ENCODE data around the gene NRG3.

Gene NRG3

GRCh38 chr10:81898518-81898917 is 23.5 kb downstream of the NRG3 start:
- no peak overlapping the region for H3K4me3 ChIP-seq (ENCODE audit: low read depth, low read length)
- in situ Hi-C loops (cut with HindIII; ENCODE audit: low sequenced_read_pairs) = no loop called here
- no peak for TF ChIP-seq CTCF (IDR thresholded peaks at IDR 0.05; ENCODE audit: low read depth, low read length)
- no peak for DNase-seq (ENCODE audit: low read depth, low spot score)

- no peak for TF ChIP-seq CTCF (IDR thresholded peaks at IDR 0.05; ENCODE audit: low read depth, low read length)
- no peak for DNase-seq (ENCODE audit: low read depth, low spot score)
- in situ Hi-C loops (cut with HindIII; ENCODE audit: low sequenced_read_pairs) = no loop called here
- H3K4me3 ChIP-seq (ENCODE audit: low read depth, low read length) = no peak overlapping the region
Measured at GRCh38 chr10:81900989-81901388, 26.0 kb downstream of the NRG3 start.

- no peak overlapping the region for H3K4me3 ChIP-seq (ENCODE audit: low read depth, low read length)
- no peak for TF ChIP-seq CTCF (IDR thresholded peaks at IDR 0.05; ENCODE audit: low read depth, low read length)
- in situ Hi-C loops (cut with HindIII; ENCODE audit: low sequenced_read_pairs) = no loop called here
- DNase-seq (ENCODE audit: low read depth, low spot score) = no peak
Measured at GRCh38 chr10:81903472-81903871, 28.5 kb downstream of the NRG3 start.

- no peak for TF ChIP-seq CTCF (IDR thresholded peaks at IDR 0.05; ENCODE audit: low read depth, low read length)
- no peak overlapping the region for H3K4me3 ChIP-seq (ENCODE audit: low read depth, low read length)
- in situ Hi-C loops (cut with HindIII; ENCODE audit: low sequenced_read_pairs) = no loop called here
- DNase-seq (ENCODE audit: low read depth, low spot score) = no peak
Measured at GRCh38 chr10:81905161-81905560, 30.2 kb downstream of the NRG3 start.

GRCh38 chr10:81909453-81909852 is 34.5 kb downstream of the NRG3 start:
- DNase-seq (ENCODE audit: low read depth, low spot score) = no peak
- TF ChIP-seq CTCF (IDR thresholded peaks at IDR 0.05; ENCODE audit: low read depth, low read length) = no peak
- H3K4me3 ChIP-seq (ENCODE audit: low read depth, low read length) = no peak overlapping the region
- in situ Hi-C loops (cut with HindIII; ENCODE audit: low sequenced_read_pairs) = no loop called here

GRCh38 chr10:81911328-81911727 is 36.3 kb downstream of the NRG3 start:
- in situ Hi-C loops (cut with HindIII; ENCODE audit: low sequenced_read_pairs) = no loop called here
- no peak for DNase-seq (ENCODE audit: low read depth, low spot score)
- no peak overlapping the region for H3K4me3 ChIP-seq (ENCODE audit: low read depth, low read length)
- TF ChIP-seq CTCF (IDR thresholded peaks at IDR 0.05; ENCODE audit: low read depth, low read length) = no peak
